Measurements from ENCODE around the gene INCA1.

INCA1 gene

GRCh38 chr17:5019475-5019956, 22.2 kb upstream of the INCA1 start:
- ChIA-PET POLR2A (no interaction called here), CTCF (interaction anchor here (1.0 to 5.1 kb wide), 5 partner anchors 9 to 49 kb away, joined by 3 to 35 read pairs (median 4); partner anchors contain the start of genes INCA1 and KIF1C)
- peak; percentile 1 for TF ChIP-seq CTCF (IDR thresholded peaks at IDR 0.05; ENCODE audit: control extremely low read depth, extremely low read depth, low read depth, missing control alignments)
- no peak for DNase-seq (ENCODE audit: extremely low spot score)

DNA sequence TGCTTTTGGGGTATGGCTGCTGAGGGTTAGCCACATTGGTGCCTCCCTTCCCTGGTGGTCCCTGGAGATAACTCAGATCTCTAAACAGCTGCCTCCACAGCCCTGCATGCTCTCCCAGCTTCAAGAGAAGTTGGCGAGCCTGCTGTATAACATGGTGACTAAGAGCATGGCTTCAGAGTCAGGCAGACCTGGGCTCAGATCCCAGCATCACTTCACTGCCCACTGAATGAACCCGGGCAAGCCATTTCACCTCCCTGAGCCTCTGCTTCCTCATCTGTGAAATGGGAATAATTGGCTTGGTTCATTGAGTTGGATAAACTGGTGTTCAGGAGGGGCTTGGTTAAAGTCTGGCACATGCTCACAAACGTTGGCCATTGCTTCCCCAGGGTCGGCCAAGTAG, 17.0 kb upstream of the INCA1 start:
- CTCF ChIA-PET: no interaction called here
- POLR2A ChIA-PET: no interaction called here
- no peak for DNase-seq (ENCODE audit: extremely low spot score)
- no peak for TF ChIP-seq CTCF (IDR thresholded peaks at IDR 0.05; ENCODE audit: control extremely low read depth, extremely low read depth, low read depth, missing control alignments)

DNA sequence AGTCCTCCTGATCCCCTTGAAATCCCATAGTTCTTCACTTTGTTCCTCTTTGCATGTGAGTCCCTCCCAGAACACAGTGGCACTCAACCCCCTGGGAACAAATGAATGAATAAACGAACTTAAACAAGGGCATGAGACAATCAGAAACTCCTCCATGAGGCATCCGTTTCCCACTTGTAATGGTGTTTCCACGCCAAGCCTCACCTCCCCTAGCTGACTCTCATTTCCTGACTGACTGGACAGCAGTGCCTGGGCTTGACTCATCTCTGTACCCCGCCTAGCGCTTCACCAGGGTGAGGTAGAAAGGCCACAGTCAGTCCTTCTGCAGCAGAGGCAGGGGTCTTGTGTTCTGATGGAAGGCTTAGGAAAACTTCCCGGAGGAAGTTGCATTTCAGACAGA, 14.6 kb upstream of the INCA1 start:
- POLR2A ChIA-PET: interaction anchor here (0.8 kb wide), 1 partner anchor 10 kb away, joined by 3 read pairs; no protein-coding TSS in a partner anchor
- DNase-seq (ENCODE audit: extremely low spot score): peak; percentile 78
- CTCF ChIA-PET: interaction anchor here (0.8 to 1.8 kb wide), 3 partner anchors 23 to 102 kb away, joined by 3 to 7 read pairs (median 3); no protein-coding TSS in a partner anchor
- no peak for TF ChIP-seq CTCF (IDR thresholded peaks at IDR 0.05; ENCODE audit: control extremely low read depth, extremely low read depth, low read depth, missing control alignments)

GRCh38 chr17:5003214-5003867, 6.0 kb upstream of the INCA1 start:
- TF ChIP-seq CTCF (IDR thresholded peaks at IDR 0.05; ENCODE audit: control extremely low read depth, extremely low read depth, low read depth, missing control alignments): no peak
- ChIA-PET POLR2A (interaction anchor here (0.7 kb wide), 1 partner anchor 25 kb away, joined by 4 read pairs; no protein-coding TSS in a partner anchor), CTCF (no interaction called here)
- no peak for DNase-seq (ENCODE audit: extremely low spot score)

GRCh38 chr17:5002121-5002788, 4.9 kb upstream of the INCA1 start:
- no peak for TF ChIP-seq CTCF (IDR thresholded peaks at IDR 0.05; ENCODE audit: control extremely low read depth, extremely low read depth, low read depth, missing control alignments)
- CTCF ChIA-PET: interaction anchor here (1.2 kb wide), 1 partner anchor 60 kb away, joined by 3 read pairs; no protein-coding TSS in a partner anchor
- POLR2A ChIA-PET: interaction anchor here (0.8 to 0.9 kb wide), 2 partner anchors 9 to 62 kb away, joined by 3 read pairs; partner anchors contain the start of genes RNF167 and SLC25A11
- DNase-seq (ENCODE audit: extremely low spot score): no peak

- DNase-seq (ENCODE audit: extremely low spot score): no peak
- POLR2A ChIA-PET: interaction anchor here (0.6 to 0.8 kb wide), 2 partner anchors 12 to 17 kb away, joined by 3 to 7 read pairs; no protein-coding TSS in a partner anchor
- TF ChIP-seq CTCF (IDR thresholded peaks at IDR 0.05; ENCODE audit: control extremely low read depth, extremely low read depth, low read depth, missing control alignments): no peak
- CTCF ChIA-PET: interaction anchor here (1.0 to 1.7 kb wide), 3 partner anchors 10 to 13 kb away, joined by 3 to 4 read pairs (median 4); partner anchors contain the start of gene CAMTA2
Observed at GRCh38 chr17:5000237-5000639, 2.9 kb upstream of the INCA1 start.
